Ovary (tissue), 9 donors: ENCODE data around the gene LCN2. TPM values are rescaled to one million over a fixed set of nuclear protein-coding genes. Genes with fewer than 3 reads are reported as not detected.

ENCODE experiments used
- DNase-seq, 5 donors: peaks; one replicate each; pipeline ENCODE4 v3.0.0-alpha.2; 2019 to 2020
- H3K27ac ChIP-seq, 2 donors: fragments of 200-600 bp; one replicate each; pipeline versions ENCODE4 v1.5.1 to v1.8.0; 2019 to 2022
- H3K27me3 ChIP-seq: fragments of 200-600 bp; one replicate; pipeline ENCODE4 v1.8.0; 2022
- H3K36me3 ChIP-seq: fragments of 200-600 bp; sonication (generic); one replicate; pipeline ENCODE4 v1.5.1; 2019
- H3K4me1 ChIP-seq: one replicate; pipeline ENCODE4 v1.8.1; 2013; ENCODE audit warnings: mild to moderate bottlenecking, moderate library complexity; ENCODE audit not compliant: insufficient read depth
- H3K4me3 ChIP-seq: fragments of 200-600 bp; sonication (generic); one replicate; pipeline ENCODE4 v1.5.1; 2017
- H3K9me3 ChIP-seq, 2 donors: fragments of 200-600 bp in 1 of 2; sonication (generic) in 1 of 2; one replicate each; pipeline versions ENCODE4 v1.5.1 to v1.8.1; 2013 to 2019; ENCODE audit warnings: mild to moderate bottlenecking in 1 of 2, moderate library complexity in 1 of 2
- EP300 ChIP-seq: sonication (generic); formaldehyde crosslinking; IDR thresholded peaks from one replicate; pipeline ENCODE4 v1.6.1; 2017; ENCODE audit warnings: antibody characterized with exemption
- POLR2A ChIP-seq: fragments of 450-650 bp; IDR thresholded peaks from one replicate; pipeline ENCODE4 v1.6.1; 2017; ENCODE audit warnings: antibody characterized with exemption, mild to moderate bottlenecking, moderate library complexity
- WGBS, 3 donors: extraction: QIAGEN DNeasy Blood & Tissue Kit in 1 of 3; methylation state at CpG; one replicate each; pipeline versions ENCODE4 v1.1.5 to v1.1.7; 2013 to 2017; 5-methylcytosine and 5-hydroxymethylcytosine counted together
- intact Hi-C, 4 donors: fragments of 100-400 bp; cut with DNase I; formaldehyde crosslinking; loops; one replicate each; pipeline versions ENCODE4 v1.11.0 to v1.15.1; 2022 to 2023
- polyA plus RNA-seq, 2 donors: library from polyadenylated mRNA; stranded (reverse); fragments of 200-250 nt in 1 of 2; fragments of 350-450 nt in 1 of 2; fragmentation: Illumina TruSeq in 1 of 2; extraction: RNeasy Lipid Tissue Mini Kit (QIAGEN cat#74804) in 1 of 2; gene quantifications; one replicate each; pipeline ENCODE4 v1.2.3, GENCODE V29; 2013 to 2014
- total RNA-seq, 7 donors: library from RNA; depleted of rRNA in 2 of 7; stranded (reverse); fragments of >200 nt in 2 of 7; fragmentation: NEBNext Ultra II Directional in 3 of 7; extraction: Animal tissue kit (Norgen Biotek cat#: 25700) in 3 of 7; gene quantifications; one replicate each; pipeline versions ENCODE4 v1.1.0 to v1.2.4, GENCODE V29; 2016 to 2023
- TF ChIP-seq, protein P1 (sequence below), 3 donors: fragments of 450-650 bp in 2 of 3; fragments of 200-600 bp in 1 of 3; IDR thresholded peaks; one replicate each; pipeline versions ENCODE4 v1.5.1 to v1.8.0; 2016 to 2022; ENCODE audit warnings: antibody characterized with exemption in 3 of 3, mild to moderate bottlenecking in 1 of 3
- donor health status: DM: no; HTN: no; CAD: no; lungs with moderate emphysema.
- donor health status: DM: no; HTN: no; CAD: no.
- donor health status: Bipolar disorder and iron deficiency.
- donor health status: DM: yes; HTN: yes; CAD: no.
- donor health status: DM: no; HTN: no; CAD: no.
- donor health status: DM: yes; HTN: yes; CAD: no.

Gene LCN2
- total and polyA plus RNA-seq, 9 donors = 0.33 to 19.5 (median 3.6) TPM; not detected in 2

DNA sequence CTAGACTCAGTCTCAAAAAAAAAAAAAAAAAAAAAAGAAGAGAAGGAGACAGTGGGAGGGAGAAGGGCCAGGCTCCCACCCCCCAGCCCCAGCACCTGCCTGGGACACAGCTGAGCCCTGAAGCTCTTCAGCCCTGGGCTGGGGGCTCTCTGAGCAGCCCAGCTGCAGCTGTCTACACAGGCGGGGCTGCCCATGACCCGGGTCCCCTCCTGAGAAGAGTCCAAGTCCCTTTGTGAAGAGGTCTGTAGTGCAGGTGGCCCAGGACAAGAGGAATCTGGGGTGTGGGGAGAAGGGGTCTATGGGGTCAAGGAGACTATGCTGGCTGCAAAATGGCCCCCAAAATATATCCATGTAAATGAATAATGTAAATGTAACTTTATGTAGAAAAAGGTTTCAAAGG is 6.7 kb upstream of the LCN2 start:
- Histone ChIP-seq H3K4me1 (no peaks in the 10 kb centered on the region), H3K27ac (no peak overlapping the region), H3K27me3 (no peaks in the 10 kb centered on the region), H3K9me3 (no peaks in the 10 kb centered on the region), H3K4me3 (no peak overlapping the region), H3K36me3 (no peaks in the 10 kb centered on the region)
- intact Hi-C loops = no loop called here
- no peak for DNase-seq
- 71 to 86% (median 84%) methylated on average over 2 of the region's 2 CpGs for WGBS, 3 donors
- TF ChIP-seq POLR2A (no peak), EP300 (no peak)
- TF ChIP-seq, protein P1, sequence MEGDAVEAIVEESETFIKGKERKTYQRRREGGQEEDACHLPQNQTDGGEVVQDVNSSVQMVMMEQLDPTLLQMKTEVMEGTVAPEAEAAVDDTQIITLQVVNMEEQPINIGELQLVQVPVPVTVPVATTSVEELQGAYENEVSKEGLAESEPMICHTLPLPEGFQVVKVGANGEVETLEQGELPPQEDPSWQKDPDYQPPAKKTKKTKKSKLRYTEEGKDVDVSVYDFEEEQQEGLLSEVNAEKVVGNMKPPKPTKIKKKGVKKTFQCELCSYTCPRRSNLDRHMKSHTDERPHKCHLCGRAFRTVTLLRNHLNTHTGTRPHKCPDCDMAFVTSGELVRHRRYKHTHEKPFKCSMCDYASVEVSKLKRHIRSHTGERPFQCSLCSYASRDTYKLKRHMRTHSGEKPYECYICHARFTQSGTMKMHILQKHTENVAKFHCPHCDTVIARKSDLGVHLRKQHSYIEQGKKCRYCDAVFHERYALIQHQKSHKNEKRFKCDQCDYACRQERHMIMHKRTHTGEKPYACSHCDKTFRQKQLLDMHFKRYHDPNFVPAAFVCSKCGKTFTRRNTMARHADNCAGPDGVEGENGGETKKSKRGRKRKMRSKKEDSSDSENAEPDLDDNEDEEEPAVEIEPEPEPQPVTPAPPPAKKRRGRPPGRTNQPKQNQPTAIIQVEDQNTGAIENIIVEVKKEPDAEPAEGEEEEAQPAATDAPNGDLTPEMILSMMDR (IDR thresholded peaks at IDR 0.05) = no peak

DNA sequence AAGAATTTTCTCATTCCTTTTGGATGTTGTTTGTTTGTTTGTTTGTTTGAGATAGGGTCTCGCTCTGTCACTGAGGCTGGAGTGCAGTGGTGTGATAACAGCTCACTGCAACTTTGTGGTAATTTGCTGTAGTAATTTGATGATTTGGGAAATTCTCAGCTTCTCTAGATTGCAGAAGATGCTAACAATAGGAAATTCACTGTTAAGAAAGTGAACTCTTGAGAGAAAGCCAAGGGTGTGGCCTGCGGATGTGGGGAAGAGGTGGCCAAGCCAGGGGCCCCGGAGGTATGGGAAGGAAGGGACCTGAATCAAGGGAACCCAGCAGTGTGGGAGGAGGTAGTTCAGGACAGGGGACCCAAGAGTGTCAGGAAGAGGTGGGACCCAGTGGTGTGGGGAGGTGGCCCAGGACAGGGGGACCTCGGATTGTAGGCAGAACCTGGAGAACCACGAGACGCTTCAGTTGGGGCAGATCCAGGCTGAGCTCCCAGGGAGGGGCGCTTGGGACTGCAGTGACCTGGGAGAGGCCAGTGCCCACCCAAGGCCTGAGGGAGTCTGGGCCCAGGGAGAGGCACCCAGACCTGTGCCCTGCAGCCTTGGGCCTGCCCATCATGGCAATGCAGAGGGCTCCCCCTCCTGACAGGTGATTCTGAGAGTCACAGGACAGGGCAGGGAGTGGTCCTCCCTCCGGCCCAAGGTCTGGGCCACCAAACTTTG is 5.6 kb upstream of the LCN2 start:
- 78 to 82% (median 80%) methylated on average over 8 of the region's 8 CpGs for WGBS, 3 donors
- no peaks in the 10 kb centered on the region for H3K9me3 ChIP-seq
- no peak overlapping the region for H3K27ac ChIP-seq
- H3K4me3 ChIP-seq = no peak overlapping the region
- no peak for TF ChIP-seq POLR2A
- TF ChIP-seq EP300 = no peak
- TF ChIP-seq, protein P1 (IDR thresholded peaks at IDR 0.05) = no peak
- H3K27me3 ChIP-seq = no peaks in the 10 kb centered on the region
- H3K4me1 ChIP-seq = no peaks in the 10 kb centered on the region
- intact Hi-C loops = no loop called here
- H3K36me3 ChIP-seq = no peaks in the 10 kb centered on the region
- no peak for DNase-seq

DNA sequence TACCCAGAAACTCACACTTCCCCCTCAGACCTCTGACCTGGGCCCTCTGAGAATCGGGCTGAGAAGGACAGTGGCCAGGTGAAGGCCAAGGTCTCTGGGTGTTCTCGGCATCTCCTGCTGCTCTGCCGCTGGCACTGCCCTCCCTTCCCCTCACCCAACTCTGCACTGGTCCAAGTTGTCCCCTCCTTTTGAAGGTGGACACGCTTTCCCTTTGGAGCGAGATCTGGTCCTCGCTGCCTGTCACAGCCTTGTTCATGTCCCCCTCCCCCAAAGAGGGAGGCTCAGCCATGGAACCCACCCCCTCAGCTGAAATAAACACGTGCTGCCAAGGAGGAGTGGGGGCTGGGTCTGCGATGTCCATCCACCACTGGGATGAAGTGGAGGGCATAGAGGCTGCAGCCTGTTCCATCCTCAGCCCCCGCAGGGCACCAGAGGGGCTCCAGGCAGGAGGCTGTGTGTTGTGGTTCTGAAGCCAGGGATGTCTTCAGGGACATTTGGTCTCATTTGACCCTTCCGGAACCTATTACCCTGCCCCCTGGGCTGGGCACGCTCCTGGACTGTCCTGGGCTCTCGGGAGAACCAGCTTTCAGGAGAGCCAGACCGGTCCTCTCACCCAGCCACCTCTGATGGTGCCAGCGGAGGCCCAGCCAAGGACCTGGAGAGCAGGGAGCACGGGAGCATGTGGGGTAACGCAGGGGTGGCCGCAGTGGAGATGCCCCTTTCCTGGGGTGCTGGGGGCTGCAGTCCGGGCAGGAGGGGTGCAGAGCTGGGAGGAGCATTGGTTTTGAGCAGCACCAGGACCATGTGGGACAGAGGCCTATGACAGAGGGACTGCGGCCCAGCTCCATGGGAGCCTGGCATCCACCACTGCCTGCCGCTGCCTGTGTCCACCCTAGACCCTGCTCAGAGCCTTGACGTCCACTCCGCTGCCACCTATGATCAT is 4.7 kb upstream of the LCN2 start:
- DNase-seq = no peak
- 82 to 83% (median 83%) methylated on average over 20 to 22 of the region's 22 CpGs for WGBS, 3 donors
- Histone ChIP-seq H3K9me3 (no peaks in the 10 kb centered on the region), H3K27me3 (no peaks in the 10 kb centered on the region), H3K36me3 (no peaks in the 10 kb centered on the region), H3K27ac (no peak overlapping the region), H3K4me3 (no peak overlapping the region), H3K4me1 (no peaks in the 10 kb centered on the region)
- intact Hi-C loops = no loop called here
- TF ChIP-seq, protein P1 (IDR thresholded peaks at IDR 0.05) = no peak
- no peak for TF ChIP-seq EP300
- TF ChIP-seq POLR2A = no peak

DNA sequence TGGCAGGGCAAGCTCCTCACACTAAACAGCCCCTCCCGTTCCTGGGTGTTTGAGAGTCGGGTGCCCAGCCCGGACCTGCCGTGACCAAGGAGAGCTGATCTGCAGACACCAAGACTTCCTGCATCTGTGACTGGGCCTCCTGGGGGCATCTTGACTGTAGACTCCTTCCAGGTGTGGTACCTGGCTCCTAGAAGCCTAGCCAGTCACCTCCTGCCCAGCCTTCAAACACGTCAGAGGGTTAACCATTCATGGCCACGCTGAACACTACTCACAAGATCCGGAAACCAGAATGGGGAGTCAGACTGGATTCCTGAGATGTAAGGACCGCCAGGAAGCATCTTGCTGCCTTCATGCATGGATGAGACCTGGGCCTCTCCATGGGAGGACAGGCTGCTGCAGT is 3.7 kb upstream of the LCN2 start:
- no peaks in the 10 kb centered on the region for H3K4me1 ChIP-seq
- no peak overlapping the region for H3K4me3 ChIP-seq
- intact Hi-C loops = no loop called here
- no peaks in the 10 kb centered on the region for H3K36me3 ChIP-seq
- no peaks in the 10 kb centered on the region for H3K9me3 ChIP-seq
- H3K27me3 ChIP-seq = no peaks in the 10 kb centered on the region
- TF ChIP-seq, protein P1 (IDR thresholded peaks at IDR 0.05) = no peak
- TF ChIP-seq EP300 (no peak), POLR2A (no peak)
- no peak for DNase-seq
- no peak overlapping the region for H3K27ac ChIP-seq
- 75 to 80% (median 75%) methylated on average over 8 of the region's 8 CpGs for WGBS, 3 donors
